ENCODE measurements around the gene FEN1.

FEN1 gene

GRCh38 chr11:61797263-61797944, 4.7 kb downstream of the FEN1 start:
- in situ Hi-C loops (cut with HindIII; ENCODE audit: low pct_ligation_motif_present, low sequenced_read_pairs) = no loop called here
- Histone ChIP-seq H3K36me3 (replicated peaks) (peaks cover 9% of the 10 kb centered on the region), H3K27me3 (replicated peaks) (no peaks in the 10 kb centered on the region), H3K27ac (no peak overlapping the region), H3K4me3 (ENCODE audit: low read depth, low read length) (no peak overlapping the region)
- DNase-seq = peak; percentile 82
- peak; percentile 83 for TF ChIP-seq CTCF (IDR thresholded peaks at IDR 0.05; ENCODE audit: low read depth, low read length, missing control alignments)

- Histone ChIP-seq H3K27me3 (replicated peaks) (no peaks in the 10 kb centered on the region), H3K27ac (no peak overlapping the region), H3K4me3 (ENCODE audit: low read depth, low read length) (no peak overlapping the region), H3K36me3 (replicated peaks) (peaks cover 22% of the 10 kb centered on the region)
- no peak for DNase-seq
- no peak for TF ChIP-seq CTCF (IDR thresholded peaks at IDR 0.05; ENCODE audit: low read depth, low read length, missing control alignments)
- in situ Hi-C loops (cut with HindIII; ENCODE audit: low pct_ligation_motif_present, low sequenced_read_pairs) = no loop called here
These were observed 7.1 kb downstream of the FEN1 start for GRCh38 chr11:61799665-61800284.

- TF ChIP-seq CTCF (IDR thresholded peaks at IDR 0.05; ENCODE audit: low read depth, low read length, missing control alignments) = no peak
- peaks cover 29% of the 10 kb centered on the region for H3K36me3 ChIP-seq (replicated peaks)
- DNase-seq = no peak
- H3K27me3 ChIP-seq (replicated peaks) = no peaks in the 10 kb centered on the region
- H3K4me3 ChIP-seq (ENCODE audit: low read depth, low read length) = no peak overlapping the region
- in situ Hi-C loops (cut with HindIII; ENCODE audit: low pct_ligation_motif_present, low sequenced_read_pairs) = no loop called here
- no peak overlapping the region for H3K27ac ChIP-seq
These were observed 7.9 kb downstream of the FEN1 start for GRCh38 chr11:61800331-61801281.

- no peak for TF ChIP-seq CTCF (IDR thresholded peaks at IDR 0.05; ENCODE audit: low read depth, low read length, missing control alignments)
- no peak for DNase-seq
- Histone ChIP-seq H3K27me3 (replicated peaks) (no peaks in the 10 kb centered on the region), H3K27ac (no peak overlapping the region), H3K36me3 (replicated peaks) (peaks cover 39% of the 10 kb centered on the region), H3K4me3 (ENCODE audit: low read depth, low read length) (no peak overlapping the region)
- in situ Hi-C loops (cut with HindIII; ENCODE audit: low pct_ligation_motif_present, low sequenced_read_pairs) = no loop called here
These were observed 9.9 kb downstream of the FEN1 start for GRCh38 chr11:61802605-61803004.

- TF ChIP-seq CTCF (IDR thresholded peaks at IDR 0.05; ENCODE audit: low read depth, low read length, missing control alignments) = no peak
- Histone ChIP-seq H3K27me3 (replicated peaks) (no peaks in the 10 kb centered on the region), H3K36me3 (replicated peaks) (peaks cover 49% of the 10 kb centered on the region), H3K4me3 (ENCODE audit: low read depth, low read length) (no peak overlapping the region), H3K27ac (no peak overlapping the region)
- peak; percentile 20 for DNase-seq
- in situ Hi-C loops (cut with HindIII; ENCODE audit: low pct_ligation_motif_present, low sequenced_read_pairs) = no loop called here
These were observed 11.4 kb downstream of the FEN1 start for GRCh38 chr11:61803889-61804647.
